Breast epithelium (tissue), 3 donors: Measurements from ENCODE around the gene BORCS6.

Experiments used
- CTCF ChIP-seq, 3 donors: fragments of 450-650 bp; IDR thresholded peaks; one replicate each; pipeline ENCODE4 v1.5.1; 2016 to 2017; ENCODE audit warnings: antibody characterized with exemption in 3 of 3, mild to moderate bottlenecking in 3 of 3, moderate library complexity in 3 of 3
- POLR2A ChIP-seq: fragments of 450-650 bp; IDR thresholded peaks from one replicate; pipeline ENCODE4 v1.6.1; 2016; ENCODE audit warnings: antibody characterized with exemption, mild to moderate bottlenecking, moderate library complexity
- POLR2AphosphoS5 ChIP-seq, 3 donors: sonication (generic); formaldehyde crosslinking; IDR thresholded peaks; one replicate each; pipeline ENCODE4 v1.6.1; 2017; ENCODE audit warnings: antibody characterized with exemption in 3 of 3

- no peak for TF ChIP-seq POLR2AphosphoS5 (IDR thresholded peaks at IDR 0.05)
- no peak for TF ChIP-seq CTCF (IDR thresholded peaks at IDR 0.05)
- no peak for TF ChIP-seq POLR2A
These were observed 46.2 kb downstream of the BORCS6 start for GRCh38 chr17:8143581-8144400.
